H1 (cell line): ENCODE results near the gene SPARCL1. TPM values are rescaled to one million over a fixed set of nuclear protein-coding genes. Genes with fewer than 3 reads are reported as not detected.
"Not testable (repeated sequence)": the region's sequence is repeated elsewhere in the genome, so short reads cannot be mapped to it uniquely, and the experiment has no call there.

Experiments used
- CTCF ChIA-PET: fragments of 300-600 bp; sonication (Branson Sonifier 250); formaldehyde crosslinking; loops from one replicate; lab custom pipeline; 2021; ENCODE audit not compliant: partially characterized antibody; lab: Charles Lee
- POLR2A ChIA-PET: fragments of 300-600 bp; sonication (Branson Sonifier 250); formaldehyde crosslinking; loops from one replicate; lab custom pipeline; 2021; ENCODE audit warnings: inconsistent platforms; ENCODE audit not compliant: partially characterized antibody; lab: Charles Lee
- DNase-seq, 2 experiments: peaks; one replicate each; pipeline versions ENCODE4 v3.0.0 to v3.0.0-alpha.2; 2010 to 2022; ENCODE audit warnings: low spot score in 2 of 2, low read depth in 1 of 2, mixed read lengths in 1 of 2
- FAIRE-seq: peaks from 2 replicates; lab custom pipeline; 2011; peaks lifted over from hg19 to GRCh38; lab: Jason Lieb, UNC
- H2AFZ ChIP-seq: 2 replicates; pipeline ENCODE4 v1.8.1; 2012; ENCODE audit warnings: low read length, inconsistent platforms
- H2AK5ac ChIP-seq: 2 replicates; pipeline ENCODE4 v1.6.1; 2013; ENCODE audit warnings: low read depth, low read length
- H2BK120ac ChIP-seq: replicated peaks from 2 replicates; pipeline ENCODE3; 2013; ENCODE audit warnings: low read depth, low read length, inconsistent platforms
- H2BK12ac ChIP-seq: 2 replicates; pipeline ENCODE4 v1.6.1; 2013; ENCODE audit warnings: low read depth, low read length
- H2BK15ac ChIP-seq: 2 replicates; pipeline ENCODE4 v1.6.1; 2013; ENCODE audit warnings: low read length
- H2BK20ac ChIP-seq: 2 replicates; pipeline ENCODE4 v1.6.1; 2013; ENCODE audit warnings: low read length
- H2BK5ac ChIP-seq: 2 replicates; pipeline ENCODE4 v1.6.1; 2013; ENCODE audit warnings: low read depth, low read length
- H3K14ac ChIP-seq: 2 replicates; pipeline ENCODE4 v1.6.1; 2013; ENCODE audit warnings: inconsistent platforms; ENCODE audit not compliant: insufficient read length
- H3K18ac ChIP-seq: 2 replicates; pipeline ENCODE4 v1.6.1; 2013; ENCODE audit warnings: low read length; ENCODE audit errors: extremely low read depth
- H3K23ac ChIP-seq: 2 replicates; pipeline ENCODE4 v1.6.1; 2013; ENCODE audit warnings: inconsistent platforms; ENCODE audit not compliant: insufficient read length
- H3K23me2 ChIP-seq: 2 replicates; pipeline ENCODE4 v1.6.1; 2013; ENCODE audit warnings: low read depth, low read length
- H3K27ac ChIP-seq: 2 replicates; pipeline ENCODE4 v1.6.1; 2011; ENCODE audit warnings: low read depth, low read length, inconsistent platforms
- H3K27me3 ChIP-seq, 4 experiments: replicated peaks in 1 of 4; 1 replicate in 1 of 4; 2 replicates in 3 of 4; pipeline versions ENCODE4 v1.6.1 to v1.8.1; 2011 to 2013; ENCODE audit warnings: low read length in 3 of 4, mild to moderate bottlenecking in 3 of 4, inconsistent platforms in 2 of 4, mixed read lengths in 2 of 4, moderate library complexity in 1 of 4; ENCODE audit not compliant: control insufficient read depth in 3 of 4, insufficient read depth in 3 of 4; ENCODE audit errors: extremely low read depth in 1 of 4
- H3K36me3 ChIP-seq, 4 experiments: 2 replicates each; pipeline versions ENCODE4 v1.6.1 to v1.8.1; 2011 to 2013; ENCODE audit warnings: mild to moderate bottlenecking in 4 of 4, low read length in 3 of 4, moderate library complexity in 2 of 4, control low read depth in 1 of 4, inconsistent platforms in 1 of 4; ENCODE audit not compliant: insufficient read depth in 4 of 4, control insufficient read depth in 2 of 4
- H3K4ac ChIP-seq: replicated peaks from 2 replicates; pipeline ENCODE3; 2013; ENCODE audit warnings: low read length, low read depth, mixed read lengths, inconsistent platforms; ENCODE audit not compliant: insufficient read length
- H3K4me1 ChIP-seq, 4 experiments: replicated peaks in 1 of 4; 1 replicate in 1 of 4; 2 replicates in 3 of 4; pipeline versions ENCODE4 v1.6.1 to v1.8.1; 2011 to 2013; ENCODE audit warnings: low read length in 3 of 4, inconsistent platforms in 2 of 4, mixed read lengths in 1 of 4; ENCODE audit not compliant: insufficient read depth in 4 of 4, control insufficient read depth in 3 of 4
- H3K4me2 ChIP-seq, 2 experiments: 2 replicates each; pipeline versions ENCODE4 v1.6.1 to v1.8.1; 2011 to 2013; ENCODE audit warnings: low read depth in 2 of 2, low read length in 2 of 2, control low read depth in 1 of 2, inconsistent platforms in 1 of 2, mild to moderate bottlenecking in 1 of 2; ENCODE audit not compliant: insufficient read depth in 1 of 2
- H3K4me3 ChIP-seq, 4 experiments: fragments of 200-600, 300-600 bp in 1 of 4; sonication (generic), shearing (Covaris generic), sonication (Bioruptor Twin) in 1 of 4; 2 replicates each; pipeline versions ENCODE4 v1.5.1 to v1.8.1; 2011 to 2016; ENCODE audit warnings: low read length in 4 of 4, low read depth in 3 of 4, control low read depth in 2 of 4, inconsistent platforms in 2 of 4, mild to moderate bottlenecking in 2 of 4, mixed read lengths in 1 of 4, moderate library complexity in 1 of 4; ENCODE audit not compliant: insufficient read depth in 2 of 4; ENCODE audit errors: extremely low read depth in 1 of 4
- H3K56ac ChIP-seq: replicated peaks from 2 replicates; pipeline ENCODE3; 2013; ENCODE audit warnings: low read depth, mild to moderate bottlenecking, mixed read lengths, low read length, inconsistent platforms; ENCODE audit not compliant: insufficient read length
- H3K79me1 ChIP-seq: 2 replicates; pipeline ENCODE4 v1.6.1; 2013; ENCODE audit warnings: low read depth, low read length, control low read depth
- H3K79me2 ChIP-seq, 2 experiments: 2 replicates each; pipeline versions ENCODE4 v1.6.1 to v1.8.1; 2012 to 2013; ENCODE audit warnings: low read length in 2 of 2, mild to moderate bottlenecking in 2 of 2, inconsistent platforms in 1 of 2; ENCODE audit not compliant: insufficient read depth in 2 of 2, control insufficient read depth in 1 of 2
- H3K9ac ChIP-seq, 4 experiments: replicated peaks in 1 of 4; 1 replicate in 1 of 4; 2 replicates in 3 of 4; pipeline versions ENCODE4 v1.6.1 to v1.8.1; 2011 to 2013; ENCODE audit warnings: low read depth in 3 of 4, low read length in 3 of 4, control low read depth in 2 of 4, mild to moderate bottlenecking in 2 of 4, moderate library complexity in 2 of 4, inconsistent platforms in 1 of 4; ENCODE audit errors: extremely low read depth in 1 of 4
- H3K9me3 ChIP-seq, 2 experiments: 2 replicates each; pipeline versions ENCODE4 v1.6.1 to v1.8.1; 2012 to 2013; ENCODE audit warnings: mild to moderate bottlenecking in 2 of 2, moderate library complexity in 2 of 2, control low read depth in 1 of 2, inconsistent platforms in 1 of 2, low read depth in 1 of 2, low read length in 1 of 2, mixed read lengths in 1 of 2; ENCODE audit not compliant: insufficient read depth in 2 of 2
- H4K20me1 ChIP-seq, 2 experiments: replicated peaks in 1 of 2; 2 replicates each; pipeline versions ENCODE3 to v1.8.1; 2011 to 2013; ENCODE audit warnings: inconsistent platforms in 2 of 2, low read length in 2 of 2, mild to moderate bottlenecking in 1 of 2; ENCODE audit not compliant: insufficient read depth in 2 of 2, control insufficient read depth in 1 of 2
- H4K5ac ChIP-seq: 2 replicates; pipeline ENCODE4 v1.6.1; 2013; ENCODE audit warnings: low read length, low read depth, mixed read lengths, inconsistent platforms; ENCODE audit not compliant: insufficient read length
- H4K8ac ChIP-seq: 2 replicates; pipeline ENCODE4 v1.8.0; 2013; ENCODE audit warnings: mild to moderate bottlenecking, moderate library complexity, low read length, inconsistent platforms; ENCODE audit not compliant: insufficient read depth; ENCODE audit errors: extremely low read depth
- H4K91ac ChIP-seq: replicated peaks from 2 replicates; pipeline ENCODE3; 2013; ENCODE audit warnings: low read length, mixed read lengths, inconsistent platforms; ENCODE audit not compliant: insufficient read length
- WGBS, 2 experiments: shearing (Covaris generic) in 1 of 2; methylation state at CpG; one replicate each; pipeline versions ENCODE4 v1.1.6 to v1.1.7; 2013 to 2015; ENCODE audit warnings: low lambda C conversion rate in 2 of 2, mixed read lengths in 2 of 2, inconsistent platforms in 1 of 2, low coverage in 1 of 2, missing lambda C conversion rate in 1 of 2; ENCODE audit not compliant: insufficient replicate concordance in 2 of 2, insufficient coverage in 1 of 2, insufficient read length in 1 of 2; ENCODE audit errors: extremely low coverage in 1 of 2, missing lambda C conversion rate in 1 of 2; 5-methylcytosine and 5-hydroxymethylcytosine counted together
- polyA plus RNA-seq, 7 experiments: library from polyadenylated mRNA; depleted of rRNA in 3 of 7; stranded (reverse) in 5 of 7; unstranded in 2 of 7; fragments of >200 nt in 5 of 7; fragments of 200-250 nt in 2 of 7; gene quantifications; 1 replicate in 5 of 7; 2 replicates in 1 of 7; 4 replicates in 1 of 7; pipeline versions ENCODE4 v1.2.1 to v1.2.3, GENCODE V29; 2011 to 2013; ENCODE audit warnings: missing spikeins in 2 of 7, mixed read lengths in 2 of 7
- total RNA-seq: library from RNA; stranded (reverse); fragmentation: NEBNext Ultra II Directional; extraction: Animal tissue kit (Norgen Biotek cat#: 25700); gene quantifications from 2 replicates; pipeline ENCODE4 v1.2.1, GENCODE V29; 2021

Gene SPARCL1
- total and polyA plus RNA-seq, 2 of the 8 experiments (the other 6 are each of a cell fraction or from before 2014, with no cell fraction given): 0.48 to 0.51 TPM

DNA sequence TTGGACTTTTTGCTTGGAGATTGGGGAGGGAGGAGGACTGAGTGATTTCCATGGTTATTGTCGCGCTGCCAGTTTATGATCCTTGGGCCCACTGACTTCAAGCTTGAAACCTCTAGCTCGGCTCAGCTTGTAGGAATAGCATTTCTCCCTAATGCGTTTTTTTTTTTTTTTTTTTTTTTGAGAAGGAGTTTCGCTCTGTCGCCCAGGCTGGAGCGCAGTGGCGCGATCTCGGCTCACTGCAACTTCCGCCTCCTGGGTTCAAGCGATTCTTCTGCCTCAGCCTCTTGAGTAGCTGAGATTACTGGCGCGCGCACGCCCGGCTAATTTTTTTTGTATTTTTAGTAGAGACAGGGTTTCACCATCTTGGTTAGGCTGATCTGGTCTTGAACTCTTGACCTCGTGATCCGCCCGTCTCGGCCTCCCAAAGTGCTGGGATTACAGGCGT is 105.1 kb downstream of the SPARCL1 start:
- not testable (repeated sequence) for H3K79me1 ChIP-seq, H2AK5ac ChIP-seq, H3K23ac ChIP-seq, H2AFZ ChIP-seq, H3K18ac ChIP-seq, H3K27ac ChIP-seq, H4K8ac ChIP-seq, H2BK12ac ChIP-seq, H3K23me2 ChIP-seq, DNase-seq, H2BK5ac ChIP-seq, H3K36me3 ChIP-seq, H3K27me3 ChIP-seq, H3K9me3 ChIP-seq, H4K5ac ChIP-seq, H2BK20ac ChIP-seq, H4K20me1 ChIP-seq, FAIRE-seq, H3K4ac ChIP-seq, H2BK120ac ChIP-seq, H3K56ac ChIP-seq, H3K14ac ChIP-seq, H4K91ac ChIP-seq, H2BK15ac ChIP-seq
- Histone ChIP-seq H3K9ac (peak overlapping the region in 2 of 4 experiments; percentile 5 to 37; a peak in 1 of 7 replicates), H3K79me2 (peaks cover 3 to 59% of the 10 kb centered on the region in 2 experiments; a peak in 3 of 4 replicates), H3K4me1 (peaks cover 2 to 19% (median 10%) of the 10 kb centered on the region in 4 experiments; a peak in 6 of 7 replicates), H3K4me2 (peak overlapping the region; percentile 69 to 73), H3K4me3 (peak overlapping the region in 2 of 4 experiments; percentile 77 to 81; a peak in 3 of 8 replicates)
- POLR2A ChIA-PET: interaction anchor here (2.3 kb wide), 1 partner anchor 33 kb away, joined by 7 read pairs; the partner anchor contains the start of gene HSD17B11
- 94% methylated on average over 15 of the region's 22 CpGs; no CpG with 5 or more reads in 1 of the 2 experiments for WGBS, 2 experiments
- CTCF ChIA-PET: interaction anchor here (0.6 kb wide), 1 partner anchor 76 kb away, joined by 3 read pairs; no protein-coding TSS in a partner anchor

Other genes starting within 250 kb of the SPARCL1 start
- gene HSD17B13, start 206.5 kb downstream of the SPARCL1 start, total RNA-seq: 0.13 TPM in 1 of 2 replicates, not detected in the other
- 0.05 and 0.09 TPM in 2 replicates for gene HSD17B13, start 206.5 kb downstream of the SPARCL1 start, polyA plus RNA-seq (2011; rRNA removed)
- gene HSD17B11, start 138.2 kb downstream of the SPARCL1 start, total RNA-seq: 9.0 and 10.2 TPM in 2 replicates
- 2.2 and 6.0 TPM in 2 replicates for gene HSD17B11, start 138.2 kb downstream of the SPARCL1 start, polyA plus RNA-seq (2011; rRNA removed)
- gene NUDT9, start 106.8 kb downstream of the SPARCL1 start, total RNA-seq: 27.6 and 29.3 TPM in 2 replicates
- gene NUDT9, start 106.8 kb downstream of the SPARCL1 start, polyA plus RNA-seq (2011; rRNA removed): 9.6 and 13.2 TPM in 2 replicates
- gene DSPP, start 79.2 kb upstream of the SPARCL1 start, total RNA-seq: not detected in 2 replicates
- not detected in 2 replicates for gene DSPP, start 79.2 kb upstream of the SPARCL1 start, polyA plus RNA-seq (2011; rRNA removed)
- 0.17 TPM in 1 of 2 replicates, not detected in the other for gene DMP1, start 120.9 kb upstream of the SPARCL1 start, total RNA-seq
- gene DMP1, start 120.9 kb upstream of the SPARCL1 start, polyA plus RNA-seq (2011; rRNA removed): 0.05 TPM in 1 of 2 replicates, not detected in the other